ENCODE measurements around the gene DCUN1D4.

The DCUN1D4 gene

GRCh38 chr4:51853027-51853682 lies 10.2 kb downstream of the DCUN1D4 start:
- in situ Hi-C loops (cut with MboI; ENCODE audit: low sequenced_read_pairs) = no loop called here

- in situ Hi-C loops (cut with MboI; ENCODE audit: low sequenced_read_pairs) = no loop called here
These were observed 12.3 kb downstream of the DCUN1D4 start for GRCh38 chr4:51855270-51855669.

GRCh38 chr4:51855751-51856150 lies 12.8 kb downstream of the DCUN1D4 start:
- in situ Hi-C loops (cut with MboI; ENCODE audit: low sequenced_read_pairs) = no loop called here

- in situ Hi-C loops (cut with MboI; ENCODE audit: low sequenced_read_pairs) = no loop called here
These were observed 15.8 kb downstream of the DCUN1D4 start for GRCh38 chr4:51858605-51859202.

- in situ Hi-C loops (cut with MboI; ENCODE audit: low sequenced_read_pairs) = no loop called here
These were observed 16.6 kb downstream of the DCUN1D4 start for GRCh38 chr4:51859476-51860031.

- in situ Hi-C loops (cut with MboI; ENCODE audit: low sequenced_read_pairs) = no loop called here
These were observed 19.2 kb downstream of the DCUN1D4 start for GRCh38 chr4:51862199-51862598.

- in situ Hi-C loops (cut with MboI; ENCODE audit: low sequenced_read_pairs) = no loop called here
These were observed 19.8 kb downstream of the DCUN1D4 start for GRCh38 chr4:51862781-51863180.

- in situ Hi-C loops (cut with MboI; ENCODE audit: low sequenced_read_pairs) = no loop called here
These were observed 22.8 kb downstream of the DCUN1D4 start for GRCh38 chr4:51865717-51866116.

GRCh38 chr4:51866835-51867234 lies 23.9 kb downstream of the DCUN1D4 start:
- in situ Hi-C loops (cut with MboI; ENCODE audit: low sequenced_read_pairs) = no loop called here

GRCh38 chr4:51867689-51868448 lies 24.9 kb downstream of the DCUN1D4 start:
- in situ Hi-C loops (cut with MboI; ENCODE audit: low sequenced_read_pairs) = no loop called here

- in situ Hi-C loops (cut with MboI; ENCODE audit: low sequenced_read_pairs) = no loop called here
These were observed 25.5 kb downstream of the DCUN1D4 start for GRCh38 chr4:51868449-51868847.

- in situ Hi-C loops (cut with MboI; ENCODE audit: low sequenced_read_pairs) = no loop called here
These were observed 27.7 kb downstream of the DCUN1D4 start for GRCh38 chr4:51870441-51871188.

- in situ Hi-C loops (cut with MboI; ENCODE audit: low sequenced_read_pairs) = no loop called here
These were observed 29.5 kb downstream of the DCUN1D4 start for GRCh38 chr4:51872283-51872997.

- in situ Hi-C loops (cut with MboI; ENCODE audit: low sequenced_read_pairs) = no loop called here
These were observed 31.6 kb downstream of the DCUN1D4 start for GRCh38 chr4:51874551-51874950.

GRCh38 chr4:51878431-51878830 lies 35.5 kb downstream of the DCUN1D4 start:
- in situ Hi-C loops (cut with MboI; ENCODE audit: low sequenced_read_pairs) = no loop called here

- in situ Hi-C loops (cut with MboI; ENCODE audit: low sequenced_read_pairs) = no loop called here
These were observed 37.3 kb downstream of the DCUN1D4 start for GRCh38 chr4:51880016-51880915.

- in situ Hi-C loops (cut with MboI; ENCODE audit: low sequenced_read_pairs) = no loop called here
These were observed 41.1 kb downstream of the DCUN1D4 start for GRCh38 chr4:51884055-51884454.

- in situ Hi-C loops (cut with MboI; ENCODE audit: low sequenced_read_pairs) = no loop called here
These were observed 41.7 kb downstream of the DCUN1D4 start for GRCh38 chr4:51884606-51885005.

- in situ Hi-C loops (cut with MboI; ENCODE audit: low sequenced_read_pairs) = no loop called here
These were observed 42.4 kb downstream of the DCUN1D4 start for GRCh38 chr4:51885363-51885762.

All from HL-60/S4 treated with phorbol 12-myristate 13-acetate at 8.2 ng/mL for 4 days and 3 days (cell line).